SK-N-SH (cell line): Measurements from ENCODE around the gene TIAM2. TPM values are rescaled to one million over a fixed set of nuclear protein-coding genes. Genes with fewer than 3 reads are reported as not detected.

Experiments used
- CTCF ChIA-PET: fragments of 300-600, 350-600 bp; formaldehyde crosslinking; extraction: SDS; loops from one replicate; lab custom pipeline; 2021; lab: Yijun Ruan, JAX
- POLR2A ChIA-PET: fragments of 350-600 bp; sonication (Branson Sonifier 250); formaldehyde crosslinking; extraction: SDS; loops from one replicate; lab custom pipeline; 2020; ENCODE audit warnings: antibody characterized with exemption, inconsistent platforms; lab: Yijun Ruan, JAX
- DNase-seq: peaks from one replicate; pipeline ENCODE4 v3.0.0; 2012
- H2AFZ ChIP-seq: fragments of 200-600 bp; sonication (generic); 2 replicates; pipeline ENCODE4 v1.8.1; 2016; ENCODE audit warnings: antibody characterized with exemption, mild to moderate bottlenecking, low read depth
- H3F3A ChIP-seq: fragments of 200-600 bp; sonication (generic); replicated peaks from 2 replicates; pipeline ENCODE3; 2016; ENCODE audit warnings: antibody characterized with exemption, mild to moderate bottlenecking; ENCODE audit not compliant: insufficient read depth
- H3K27ac ChIP-seq, 2 experiments: fragments of 200-500 bp in 1 of 2; fragments of 200-600 bp in 1 of 2; sonication (Bioruptor generic) in 1 of 2; sonication (generic), shearing (Covaris generic) in 1 of 2; 2 replicates each; pipeline versions ENCODE4 v1.5.1 to v1.6.1; 2014 to 2016; ENCODE audit warnings: low read depth in 2 of 2, inconsistent platforms in 1 of 2, low read length in 1 of 2, mild to moderate bottlenecking in 1 of 2, mixed read lengths in 1 of 2
- H3K27me3 ChIP-seq: fragments of 200-600 bp; sonication (generic), shearing (Covaris generic); 2 replicates; pipeline ENCODE4 v1.6.1; 2016; ENCODE audit warnings: mixed run types; ENCODE audit not compliant: insufficient read depth
- H3K36me3 ChIP-seq, 2 experiments: fragments of 200-500 bp in 1 of 2; fragments of 200-600 bp in 1 of 2; sonication (Bioruptor generic) in 1 of 2; sonication (generic) in 1 of 2; replicated peaks in 1 of 2; 2 replicates each; pipeline versions ENCODE3 to v1.5.1; 2014 to 2016; ENCODE audit warnings: low read length in 1 of 2, mild to moderate bottlenecking in 1 of 2; ENCODE audit not compliant: insufficient read depth in 2 of 2, control insufficient read depth in 1 of 2
- H3K4me1 ChIP-seq, 2 experiments: fragments of 200-500 bp in 1 of 2; fragments of 200-600 bp in 1 of 2; sonication (Bioruptor generic) in 1 of 2; sonication (generic), shearing (Covaris generic) in 1 of 2; 2 replicates each; pipeline versions ENCODE4 v1.5.1 to v1.6.1; 2014 to 2016; ENCODE audit warnings: low read depth in 1 of 2, low read length in 1 of 2, mixed run types in 1 of 2; ENCODE audit not compliant: insufficient read depth in 2 of 2, control insufficient read depth in 1 of 2
- H3K4me2 ChIP-seq: fragments of 200-600 bp; sonication (generic), shearing (Covaris generic); 2 replicates; pipeline ENCODE4 v1.6.1; 2017; ENCODE audit warnings: mixed run types
- H3K4me3 ChIP-seq, 2 experiments: fragments of 200-500 bp in 1 of 2; fragments of 200-600 bp in 1 of 2; sonication (Bioruptor generic) in 1 of 2; sonication (generic), shearing (Covaris generic) in 1 of 2; 2 replicates each; pipeline versions ENCODE4 v1.5.1 to v1.8.1; 2014 to 2016; ENCODE audit warnings: low read depth in 2 of 2, inconsistent platforms in 1 of 2, low read length in 1 of 2, mild to moderate bottlenecking in 1 of 2, mixed read lengths in 1 of 2, moderate library complexity in 1 of 2
- H3K79me2 ChIP-seq: fragments of 200-600 bp; sonication (generic); 2 replicates; pipeline ENCODE4 v1.8.1; 2017; ENCODE audit warnings: mild to moderate bottlenecking; ENCODE audit not compliant: insufficient read depth
- H3K9ac ChIP-seq: fragments of 200-600 bp; sonication (generic); 2 replicates; pipeline ENCODE4 v1.6.1; 2017; ENCODE audit warnings: mixed run types
- H3K9me2 ChIP-seq: fragments of 200-600 bp; sonication (generic); 2 replicates; pipeline ENCODE4 v1.6.1; 2017; ENCODE audit warnings: mixed run types
- H3K9me3 ChIP-seq: fragments of 200-600 bp; sonication (generic); 2 replicates; pipeline ENCODE4 v1.6.1; 2017; ENCODE audit warnings: mixed run types, mild to moderate bottlenecking, moderate library complexity
- H4K20me1 ChIP-seq: fragments of 200-600 bp; sonication (generic); 2 replicates; pipeline ENCODE4 v1.6.1; 2017; ENCODE audit warnings: mild to moderate bottlenecking, mixed run types; ENCODE audit not compliant: insufficient read depth
- EZH2phosphoT487 ChIP-seq: fragments of 200-600 bp; sonication (generic); IDR thresholded peaks from 2 replicates; pipeline ENCODE4 v1.6.1; 2017; ENCODE audit warnings: low read depth, mixed run types, mild to moderate bottlenecking, antibody characterized with exemption, moderate library complexity, borderline replicate concordance
- FOSL2 ChIP-seq: IDR thresholded peaks from 2 replicates; pipeline ENCODE4 v1.4.0; 2012; ENCODE audit warnings: low read depth, mild to moderate bottlenecking, moderate library complexity, borderline replicate concordance
- GATA2 ChIP-seq: sonication (generic); formaldehyde crosslinking; IDR thresholded peaks from 2 replicates; pipeline ENCODE4 v1.5.0; 2020; ENCODE audit warnings: mild to moderate bottlenecking, missing genetic modification reagents
- RAD21 ChIP-seq: IDR thresholded peaks from 2 replicates; pipeline ENCODE4 v1.6.1; 2012; ENCODE audit warnings: mild to moderate bottlenecking, low read length
- RCOR1 ChIP-seq: fragments of 150-350 bp; IDR thresholded peaks from 2 replicates; pipeline ENCODE4 v1.6.1; 2017; ENCODE audit warnings: antibody characterized with exemption, low read length
- RFX5 ChIP-seq: IDR thresholded peaks from 2 replicates; pipeline ENCODE4 v1.6.1; 2012; ENCODE audit warnings: mild to moderate bottlenecking, improper control_type of control experiment, low read length
- SIN3A ChIP-seq: IDR thresholded peaks from 2 replicates; pipeline ENCODE4 v1.6.1; 2012; ENCODE audit warnings: low read depth, mild to moderate bottlenecking, low read length, moderate library complexity, borderline replicate concordance
- TCF12 ChIP-seq: IDR thresholded peaks from 2 replicates; pipeline ENCODE4 v1.4.0; 2012
- YY1 ChIP-seq: IDR thresholded peaks from 2 replicates; pipeline ENCODE4 v1.4.0; 2012; ENCODE audit warnings: low read depth, mild to moderate bottlenecking
- WGBS: methylation state at CpG from one replicate; pipeline ENCODE4 v1.1.6; 2017; ENCODE audit warnings: low lambda C conversion rate; 5-methylcytosine and 5-hydroxymethylcytosine counted together
- polyA plus RNA-seq, 3 experiments: library from polyadenylated mRNA; depleted of rRNA; stranded (reverse); fragments of >200 nt; gene quantifications; 2 replicates each; pipeline ENCODE4 v1.2.3, GENCODE V29; 2012
- TF ChIP-seq, protein P1 (sequence below): IDR thresholded peaks from 2 replicates; pipeline ENCODE4; 2012
- TF ChIP-seq, protein P2 (sequence below): fragments of 150-350 bp; IDR thresholded peaks from 2 replicates; pipeline ENCODE4 v1.6.1; 2017; ENCODE audit warnings: antibody characterized with exemption, low read length, low read depth, borderline replicate concordance
- TF ChIP-seq, protein P3 (sequence below): fragments of 200-600 bp; sonication (generic); IDR thresholded peaks from 2 replicates; pipeline ENCODE4 v1.6.1; 2017; ENCODE audit warnings: antibody characterized with exemption, mild to moderate bottlenecking, moderate library complexity
- TF ChIP-seq, protein P4 (sequence below): fragments of 150-350 bp; IDR thresholded peaks from 2 replicates; pipeline ENCODE4 v1.6.1; 2016; ENCODE audit warnings: mild to moderate bottlenecking, low read depth, low read length

Gene TIAM2
- polyA plus RNA-seq, 1 of the 3 experiments (the other 2 are of a cell fraction): 13.6 TPM

DNA sequence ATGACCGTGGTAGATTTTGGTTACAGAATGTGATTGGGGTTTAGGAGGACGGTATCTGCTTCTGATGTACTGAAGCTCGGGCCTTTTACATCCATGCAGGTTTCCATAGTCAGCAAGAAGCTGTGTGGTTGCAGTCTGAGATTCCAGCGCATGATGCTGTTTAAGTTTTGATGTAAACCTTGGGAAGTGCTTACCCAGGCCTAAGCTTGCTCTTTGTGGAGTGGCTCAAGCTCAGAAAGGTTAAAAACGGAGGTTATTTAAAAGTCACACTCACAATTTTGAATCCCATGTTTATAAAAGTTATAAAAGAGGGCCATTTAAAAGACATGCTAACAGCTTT, 121.4 kb downstream of the TIAM2 start:
- Histone ChIP-seq H3K4me2 (0 out of 2 replicates have a peak overlapping the region, but pooled peaks have one; percentile 10), H2AFZ (peak overlapping the region; percentile 35; the same call in 1 of the 2 replicates), H3K9me3 (no peaks in the 10 kb centered on the region), H3K4me1 (peaks cover 0 to 6% of the 10 kb centered on the region in 2 experiments; a peak in 3 of 4 replicates), H3K79me2 (peaks cover 7% of the 10 kb centered on the region; the same call in 1 of the 2 replicates), H4K20me1 (no peaks in the 10 kb centered on the region), H3K27ac (peak overlapping the region; percentile 31 to 46; a peak in 2 of 4 replicates), H3K4me3 (no peak overlapping the region), H3K36me3 (no peaks in the 10 kb centered on the region), H3K9me2 (no peaks in the 10 kb centered on the region), H3F3A (peaks cover 11% of the 10 kb centered on the region), H3K27me3 (no peaks in the 10 kb centered on the region), H3K9ac (peak overlapping the region; percentile 11; the same call in 1 of the 2 replicates)
- WGBS: 94% methylated on average over 5 of the region's 5 CpGs
- ChIA-PET POLR2A (no interaction called here), CTCF (no interaction called here)
- DNase-seq: no peak
- TF ChIP-seq RFX5 (no peak), EZH2phosphoT487 (no peak), SIN3A (no peak), GATA2 (CRISPR knock-in tag) (no peak), RAD21 (no peak), RCOR1 (no peak)
- TF ChIP-seq, protein P1, sequence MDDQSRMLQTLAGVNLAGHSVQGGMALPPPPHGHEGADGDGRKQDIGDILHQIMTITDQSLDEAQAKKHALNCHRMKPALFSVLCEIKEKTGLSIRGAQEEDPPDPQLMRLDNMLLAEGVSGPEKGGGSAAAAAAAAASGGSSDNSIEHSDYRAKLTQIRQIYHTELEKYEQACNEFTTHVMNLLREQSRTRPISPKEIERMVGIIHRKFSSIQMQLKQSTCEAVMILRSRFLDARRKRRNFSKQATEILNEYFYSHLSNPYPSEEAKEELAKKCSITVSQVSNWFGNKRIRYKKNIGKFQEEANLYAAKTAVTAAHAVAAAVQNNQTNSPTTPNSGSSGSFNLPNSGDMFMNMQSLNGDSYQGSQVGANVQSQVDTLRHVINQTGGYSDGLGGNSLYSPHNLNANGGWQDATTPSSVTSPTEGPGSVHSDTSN: no peak
- TF ChIP-seq, protein P2, sequence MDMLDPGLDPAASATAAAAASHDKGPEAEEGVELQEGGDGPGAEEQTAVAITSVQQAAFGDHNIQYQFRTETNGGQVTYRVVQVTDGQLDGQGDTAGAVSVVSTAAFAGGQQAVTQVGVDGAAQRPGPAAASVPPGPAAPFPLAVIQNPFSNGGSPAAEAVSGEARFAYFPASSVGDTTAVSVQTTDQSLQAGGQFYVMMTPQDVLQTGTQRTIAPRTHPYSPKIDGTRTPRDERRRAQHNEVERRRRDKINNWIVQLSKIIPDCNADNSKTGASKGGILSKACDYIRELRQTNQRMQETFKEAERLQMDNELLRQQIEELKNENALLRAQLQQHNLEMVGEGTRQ: no peak
- TF ChIP-seq, protein P3, sequence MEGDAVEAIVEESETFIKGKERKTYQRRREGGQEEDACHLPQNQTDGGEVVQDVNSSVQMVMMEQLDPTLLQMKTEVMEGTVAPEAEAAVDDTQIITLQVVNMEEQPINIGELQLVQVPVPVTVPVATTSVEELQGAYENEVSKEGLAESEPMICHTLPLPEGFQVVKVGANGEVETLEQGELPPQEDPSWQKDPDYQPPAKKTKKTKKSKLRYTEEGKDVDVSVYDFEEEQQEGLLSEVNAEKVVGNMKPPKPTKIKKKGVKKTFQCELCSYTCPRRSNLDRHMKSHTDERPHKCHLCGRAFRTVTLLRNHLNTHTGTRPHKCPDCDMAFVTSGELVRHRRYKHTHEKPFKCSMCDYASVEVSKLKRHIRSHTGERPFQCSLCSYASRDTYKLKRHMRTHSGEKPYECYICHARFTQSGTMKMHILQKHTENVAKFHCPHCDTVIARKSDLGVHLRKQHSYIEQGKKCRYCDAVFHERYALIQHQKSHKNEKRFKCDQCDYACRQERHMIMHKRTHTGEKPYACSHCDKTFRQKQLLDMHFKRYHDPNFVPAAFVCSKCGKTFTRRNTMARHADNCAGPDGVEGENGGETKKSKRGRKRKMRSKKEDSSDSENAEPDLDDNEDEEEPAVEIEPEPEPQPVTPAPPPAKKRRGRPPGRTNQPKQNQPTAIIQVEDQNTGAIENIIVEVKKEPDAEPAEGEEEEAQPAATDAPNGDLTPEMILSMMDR: no peak
- TF ChIP-seq, protein P4, sequence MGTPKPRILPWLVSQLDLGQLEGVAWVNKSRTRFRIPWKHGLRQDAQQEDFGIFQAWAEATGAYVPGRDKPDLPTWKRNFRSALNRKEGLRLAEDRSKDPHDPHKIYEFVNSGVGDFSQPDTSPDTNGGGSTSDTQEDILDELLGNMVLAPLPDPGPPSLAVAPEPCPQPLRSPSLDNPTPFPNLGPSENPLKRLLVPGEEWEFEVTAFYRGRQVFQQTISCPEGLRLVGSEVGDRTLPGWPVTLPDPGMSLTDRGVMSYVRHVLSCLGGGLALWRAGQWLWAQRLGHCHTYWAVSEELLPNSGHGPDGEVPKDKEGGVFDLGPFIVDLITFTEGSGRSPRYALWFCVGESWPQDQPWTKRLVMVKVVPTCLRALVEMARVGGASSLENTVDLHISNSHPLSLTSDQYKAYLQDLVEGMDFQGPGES: no peak

DNA sequence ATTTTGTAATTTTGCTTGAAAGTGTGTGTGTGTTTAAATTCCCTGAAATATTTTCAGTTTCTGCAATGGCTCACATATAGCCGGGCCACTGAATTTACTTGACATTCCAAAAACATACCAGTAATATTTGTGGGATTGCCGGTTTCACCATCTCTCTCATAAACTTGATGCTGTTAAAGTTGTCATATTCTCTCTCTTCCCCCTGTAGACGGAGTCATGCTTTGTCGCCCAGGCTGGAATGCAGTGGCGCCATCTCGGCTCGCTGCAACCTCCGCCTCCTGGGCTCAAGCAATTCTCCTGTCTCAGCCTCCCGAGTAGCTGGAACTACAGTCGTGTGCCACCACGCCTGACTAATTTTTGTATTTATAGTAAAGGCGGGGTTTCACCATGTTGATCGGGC, 122.1 kb downstream of the TIAM2 start:
- no peak overlapping the region for H2AFZ ChIP-seq
- no peaks in the 10 kb centered on the region for H3K9me2 ChIP-seq
- H3K36me3 ChIP-seq: no peaks in the 10 kb centered on the region
- peak overlapping the region; percentile 31 to 46; a peak in 2 of 4 replicates for H3K27ac ChIP-seq
- 78% methylated on average over 13 of the region's 13 CpGs for WGBS
- H3K9ac ChIP-seq: no peak overlapping the region; the same call in 1 of the 2 replicates
- H3K27me3 ChIP-seq: no peaks in the 10 kb centered on the region
- 0 out of 2 replicates have a peak overlapping the region, but pooled peaks have one; percentile 10 for H3K4me2 ChIP-seq
- no peaks in the 10 kb centered on the region for H3K9me3 ChIP-seq
- no peak for DNase-seq
- H3K4me1 ChIP-seq: peaks cover 0 to 11% of the 10 kb centered on the region in 2 experiments; a peak in 3 of 4 replicates
- POLR2A ChIA-PET: no interaction called here
- peaks cover 7% of the 10 kb centered on the region; the same call in 1 of the 2 replicates for H3K79me2 ChIP-seq
- CTCF ChIA-PET: interaction anchor here (1.2 kb wide), 1 partner anchor 10 kb away, joined by 3 read pairs; no protein-coding TSS in a partner anchor
- no peak overlapping the region for H3K4me3 ChIP-seq
- no peaks in the 10 kb centered on the region for H4K20me1 ChIP-seq
- peaks cover 11% of the 10 kb centered on the region for H3F3A ChIP-seq
- TF ChIP-seq YY1: no peak
- no peak for TF ChIP-seq FOSL2
- TF ChIP-seq, protein P1: peak; percentile 36
- peak; percentile 42; the same call in 1 of the 2 replicates for TF ChIP-seq TCF12
